Skeletal muscle tissue (tissue), 4 donors: ENCODE data around the gene NKD2. TPM values are rescaled to one million over a fixed set of nuclear protein-coding genes. Genes with fewer than 3 reads are reported as not detected.

ENCODE experiments used
- H3K27ac ChIP-seq: one replicate; pipeline ENCODE4 v1.7.0; 2013; ENCODE audit warnings: mild to moderate bottlenecking, low read depth, low read length, inconsistent platforms
- H3K27me3 ChIP-seq, 3 donors: one replicate each; pipeline ENCODE4 v1.7.0; 2013; ENCODE audit warnings: low read length in 3 of 3; ENCODE audit not compliant: control insufficient read depth in 3 of 3, insufficient read depth in 3 of 3
- H3K36me3 ChIP-seq, 3 donors: one replicate each; pipeline ENCODE4 v1.7.0; 2013; ENCODE audit warnings: low read length in 3 of 3; ENCODE audit not compliant: control insufficient read depth in 3 of 3, insufficient read depth in 3 of 3
- H3K4me1 ChIP-seq, 3 donors: one replicate each; pipeline ENCODE4 v1.7.0; 2013; ENCODE audit warnings: low read length in 3 of 3, mild to moderate bottlenecking in 3 of 3; ENCODE audit not compliant: control insufficient read depth in 3 of 3, insufficient read depth in 3 of 3
- H3K4me3 ChIP-seq, 3 donors: one replicate each; pipeline ENCODE4 v1.7.0; 2013; ENCODE audit warnings: low read length in 3 of 3
- H3K9ac ChIP-seq, 3 donors: one replicate each; pipeline ENCODE4 v1.7.0; 2013; ENCODE audit warnings: low read length in 3 of 3, mild to moderate bottlenecking in 3 of 3, moderate library complexity in 2 of 3, low read depth in 1 of 3
- H3K9me3 ChIP-seq, 3 donors: one replicate each; pipeline ENCODE4 v1.7.0; 2013; ENCODE audit warnings: low read length in 3 of 3; ENCODE audit not compliant: control insufficient read depth in 3 of 3
- total RNA-seq: library from RNA; depleted of rRNA; stranded (reverse); fragments of >200 nt; gene quantifications from one replicate; pipeline ENCODE4 v1.2.3, GENCODE V29; 2014
- donor health status: Osteomylitis.

NKD2 gene
- total RNA-seq, 1 donor from 2014 or later, result 1.6 TPM

- Histone ChIP-seq H3K9me3 (no peaks in the 10 kb centered on the region), H3K9ac (no peak overlapping the region), H3K36me3 (no peaks in the 10 kb centered on the region), H3K27me3 (peaks cover 57 to 72% (median 68%) of the 10 kb centered on the region in 3 donors), H3K4me1 (peaks cover 3 to 11% (median 8%) of the 10 kb centered on the region in 3 donors), H3K27ac (no peak overlapping the region), H3K4me3 (no peak overlapping the region)
Measured at GRCh38 chr5:1011226-1011631, 2.6 kb downstream of the NKD2 start.

- Histone ChIP-seq H3K27me3 (peaks cover 53 to 74% (median 69%) of the 10 kb centered on the region in 3 donors), H3K4me3 (no peak overlapping the region), H3K9me3 (no peaks in the 10 kb centered on the region), H3K36me3 (no peaks in the 10 kb centered on the region), H3K4me1 (peaks cover 3 to 11% (median 8%) of the 10 kb centered on the region in 3 donors), H3K27ac (no peak overlapping the region), H3K9ac (no peak overlapping the region)
Measured at GRCh38 chr5:1011741-1012312, 3.2 kb downstream of the NKD2 start.

- Histone ChIP-seq H3K9me3 (no peaks in the 10 kb centered on the region), H3K27ac (no peak overlapping the region), H3K9ac (no peak overlapping the region), H3K27me3 (peaks cover 47 to 75% (median 72%) of the 10 kb centered on the region in 3 donors), H3K4me3 (no peak overlapping the region), H3K4me1 (peaks cover 3 to 11% (median 8%) of the 10 kb centered on the region in 3 donors), H3K36me3 (no peaks in the 10 kb centered on the region)
Measured at GRCh38 chr5:1012313-1012841, 3.8 kb downstream of the NKD2 start.

GRCh38 chr5:1012900-1013237 lies 4.3 kb downstream of the NKD2 start:
- Histone ChIP-seq H3K36me3 (no peaks in the 10 kb centered on the region), H3K9ac (no peak overlapping the region), H3K9me3 (no peaks in the 10 kb centered on the region), H3K27ac (no peak overlapping the region), H3K4me1 (peaks cover 3 to 9% (median 8%) of the 10 kb centered on the region in 3 donors), H3K27me3 (peaks cover 43 to 70% (median 68%) of the 10 kb centered on the region in 3 donors), H3K4me3 (no peak overlapping the region)

GRCh38 chr5:1013238-1013947 lies 4.8 kb downstream of the NKD2 start:
- Histone ChIP-seq H3K27me3 (peaks cover 39 to 65% (median 64%) of the 10 kb centered on the region in 3 donors), H3K36me3 (no peaks in the 10 kb centered on the region), H3K4me3 (no peak overlapping the region), H3K9ac (no peak overlapping the region), H3K4me1 (peaks cover 3 to 8% (median 5%) of the 10 kb centered on the region in 3 donors), H3K27ac (no peak overlapping the region), H3K9me3 (no peaks in the 10 kb centered on the region)

- Histone ChIP-seq H3K4me1 (peaks cover 3 to 8% (median 5%) of the 10 kb centered on the region in 3 donors), H3K27ac (no peak overlapping the region), H3K36me3 (no peaks in the 10 kb centered on the region), H3K4me3 (no peak overlapping the region), H3K27me3 (peaks cover 39 to 63% (median 62%) of the 10 kb centered on the region in 3 donors), H3K9ac (no peak overlapping the region), H3K9me3 (no peaks in the 10 kb centered on the region)
Measured at GRCh38 chr5:1013948-1014301, 5.3 kb downstream of the NKD2 start.

- Histone ChIP-seq H3K9me3 (no peaks in the 10 kb centered on the region), H3K36me3 (no peaks in the 10 kb centered on the region), H3K27ac (no peak overlapping the region), H3K4me1 (peaks cover 3 to 8% (median 5%) of the 10 kb centered on the region in 3 donors), H3K4me3 (no peak overlapping the region), H3K9ac (no peak overlapping the region), H3K27me3 (peaks cover 38 to 61% (median 59%) of the 10 kb centered on the region in 3 donors)
Measured at GRCh38 chr5:1014346-1014745, 5.7 kb downstream of the NKD2 start.

- no peak overlapping the region for H3K4me3 ChIP-seq
- no peak overlapping the region for H3K9ac ChIP-seq
- peaks cover 1 to 5% (median 3%) of the 10 kb centered on the region in 3 donors for H3K4me1 ChIP-seq
- no peaks in the 10 kb centered on the region for H3K9me3 ChIP-seq
- H3K27ac ChIP-seq, result no peak overlapping the region
- H3K36me3 ChIP-seq, result no peaks in the 10 kb centered on the region
- peaks cover 33 to 57% (median 54%) of the 10 kb centered on the region in 3 donors for H3K27me3 ChIP-seq
Measured at GRCh38 chr5:1014781-1015221, 6.2 kb downstream of the NKD2 start.

GRCh38 chr5:1015507-1015906 lies 6.9 kb downstream of the NKD2 start:
- H3K4me3 ChIP-seq, result no peak overlapping the region
- no peak overlapping the region for H3K27ac ChIP-seq
- H3K9ac ChIP-seq, result no peak overlapping the region
- no peaks in the 10 kb centered on the region for H3K9me3 ChIP-seq
- no peaks in the 10 kb centered on the region for H3K36me3 ChIP-seq
- H3K4me1 ChIP-seq, result peaks cover 0 to under 1% (median 0%) of the 10 kb centered on the region in 3 donors
- peaks cover 26 to 51% (median 47%) of the 10 kb centered on the region in 3 donors for H3K27me3 ChIP-seq

- H3K27ac ChIP-seq, result no peak overlapping the region
- H3K4me1 ChIP-seq, result no peaks in the 10 kb centered on the region
- H3K27me3 ChIP-seq, result peaks cover 23 to 46% (median 42%) of the 10 kb centered on the region in 3 donors
- no peak overlapping the region for H3K9ac ChIP-seq
- no peak overlapping the region for H3K4me3 ChIP-seq
- no peaks in the 10 kb centered on the region for H3K36me3 ChIP-seq
- H3K9me3 ChIP-seq, result no peaks in the 10 kb centered on the region
Measured at GRCh38 chr5:1016036-1016435, 7.4 kb downstream of the NKD2 start.
